Mesothelial cell of epicardium (in vitro differentiated cells): ENCODE results near the gene COL21A1. TPM values are rescaled to one million over a fixed set of nuclear protein-coding genes. Genes with fewer than 3 reads are reported as not detected.

Experiments
- DNase-seq, 2 experiments: peaks; one replicate each; pipeline ENCODE4 v3.0.0; 2021; ENCODE audit warnings: low spot score in 2 of 2; ENCODE audit not compliant: unreplicated experiment in 2 of 2
- H3K27ac Mint-ChIP-seq: 2 replicates; pipeline ENCODE4 v1.8.0; 2021; ENCODE audit warnings: mixed read lengths
- H3K27me3 Mint-ChIP-seq: 2 replicates; pipeline ENCODE4 v1.8.0; 2021; ENCODE audit warnings: low read depth, mixed read lengths
- H3K36me3 Mint-ChIP-seq: 2 replicates; pipeline ENCODE4 v1.8.0; 2021; ENCODE audit warnings: mixed read lengths
- H3K4me1 Mint-ChIP-seq: 2 replicates; pipeline ENCODE4 v1.8.0; 2021; ENCODE audit warnings: mixed read lengths
- H3K4me3 Mint-ChIP-seq: 2 replicates; pipeline ENCODE4 v1.8.0; 2021; ENCODE audit warnings: mild to moderate bottlenecking, moderate library complexity, mixed read lengths
- H3K9me3 Mint-ChIP-seq: 2 replicates; pipeline ENCODE4 v1.8.0; 2021; ENCODE audit warnings: mixed read lengths
- CTCF ChIP-seq: fragments of 200-600 bp; sonication (generic); IDR thresholded peaks from one replicate; pipeline ENCODE4 v1.5.0; 2021; ENCODE audit warnings: antibody characterized with exemption; ENCODE audit not compliant: unreplicated experiment
- total RNA-seq: library from RNA; stranded (reverse); gene quantifications from 3 replicates; pipeline ENCODE4 v1.2.1, GENCODE V29; 2021

The COL21A1 gene
- total RNA-seq, 1 donor from 2014 or later, result 17.5 TPM

GRCh38 chr6:56072856-56073255 lies 174.5 kb downstream of the COL21A1 start:
- H3K36me3 Mint-ChIP-seq, result peaks cover 8% of the 10 kb centered on the region
- H3K4me1 Mint-ChIP-seq, result no peaks in the 10 kb centered on the region
- H3K4me3 Mint-ChIP-seq, result no peak overlapping the region
- no peaks in the 10 kb centered on the region for H3K27me3 Mint-ChIP-seq
- H3K27ac Mint-ChIP-seq, result no peak overlapping the region
- no peak for TF ChIP-seq CTCF
- DNase-seq, result no peak
- peaks cover 13% of the 10 kb centered on the region for H3K9me3 Mint-ChIP-seq

GRCh38 chr6:56065408-56065807 lies 182.0 kb downstream of the COL21A1 start:
- Mint-ChIP-seq H3K27me3 (no peaks in the 10 kb centered on the region), H3K4me1 (no peaks in the 10 kb centered on the region), H3K36me3 (no peaks in the 10 kb centered on the region), H3K4me3 (no peak overlapping the region), H3K27ac (no peak overlapping the region), H3K9me3 (no peaks in the 10 kb centered on the region)
- no peak for TF ChIP-seq CTCF
- no peak for DNase-seq

- Mint-ChIP-seq H3K4me1 (peaks cover 3% of the 10 kb centered on the region), H3K27ac (no peak overlapping the region), H3K9me3 (no peaks in the 10 kb centered on the region), H3K4me3 (no peak overlapping the region), H3K27me3 (no peaks in the 10 kb centered on the region), H3K36me3 (no peaks in the 10 kb centered on the region)
- TF ChIP-seq CTCF, result no peak
- DNase-seq, result no peak
Observed at GRCh38 chr6:56062836-56063235, 184.5 kb downstream of the COL21A1 start.

GRCh38 chr6:56058636-56059035 lies 188.7 kb downstream of the COL21A1 start:
- Mint-ChIP-seq H3K4me1 (peaks cover 10% of the 10 kb centered on the region), H3K27me3 (no peaks in the 10 kb centered on the region), H3K36me3 (no peaks in the 10 kb centered on the region), H3K27ac (no peak overlapping the region), H3K9me3 (no peaks in the 10 kb centered on the region), H3K4me3 (no peak overlapping the region)
- no peak for DNase-seq
- TF ChIP-seq CTCF, result no peak

GRCh38 chr6:56055081-56055704 lies 192.2 kb downstream of the COL21A1 start:
- Mint-ChIP-seq H3K9me3 (no peaks in the 10 kb centered on the region), H3K36me3 (no peaks in the 10 kb centered on the region), H3K27me3 (no peaks in the 10 kb centered on the region), H3K4me3 (no peak overlapping the region), H3K27ac (peak overlapping the region; percentile 43), H3K4me1 (peaks cover 21% of the 10 kb centered on the region)
- no peak for TF ChIP-seq CTCF
- no peak for DNase-seq

GRCh38 chr6:56051202-56051598 lies 196.2 kb downstream of the COL21A1 start:
- Mint-ChIP-seq H3K4me3 (no peak overlapping the region), H3K36me3 (no peaks in the 10 kb centered on the region), H3K9me3 (no peaks in the 10 kb centered on the region), H3K27me3 (no peaks in the 10 kb centered on the region), H3K27ac (no peak overlapping the region), H3K4me1 (peaks cover 39% of the 10 kb centered on the region)
- TF ChIP-seq CTCF, result no peak
- no peak for DNase-seq
